ENCODE results near the gene CRYBB2. TPM values are rescaled to one million over a fixed set of nuclear protein-coding genes. Genes with fewer than 3 reads are reported as not detected.

Gene CRYBB2
- polyA plus RNA-seq, 3 donors = not detected

GRCh38 chr22:25186140-25186539 lies 33.3 kb upstream of the CRYBB2 start:
- H3K27me3 Mint-ChIP-seq (ENCODE audit: low read depth in 3 of 3) = peaks cover 0 to 3% (median 2%) of the 10 kb centered on the region in 3 donors

GRCh38 chr22:25187469-25187868 lies 32.0 kb upstream of the CRYBB2 start:
- H3K79me2 ChIP-seq (ENCODE audit: insufficient read depth, low read length) = no peaks in the 10 kb centered on the region
- no peaks in the 10 kb centered on the region for H3K27me3 ChIP-seq (ENCODE audit: control insufficient read depth in 2 of 2, insufficient read depth in 2 of 2, low read length in 2 of 2)
- no peaks in the 10 kb centered on the region for H3K9me3 ChIP-seq (replicated peaks in 1 of 2; ENCODE audit: control insufficient read depth in 1 of 2, insufficient read depth in 1 of 2, low read length in 2 of 2)
- H2AFZ ChIP-seq (ENCODE audit: insufficient read depth, low read depth, low read length, poor library complexity, severe bottlenecking) = no peak overlapping the region
- no peak overlapping the region for H3K27ac Mint-ChIP-seq
- H3K4me1 ChIP-seq (ENCODE audit: control insufficient read depth in 1 of 2, insufficient read depth in 2 of 2, low read length in 2 of 2) = no peaks in the 10 kb centered on the region
- no peak for TF ChIP-seq CTCF (IDR thresholded peaks at IDR 0.05)
- intact Hi-C loops (cut with micrococcal nuclease) = no loop called here
- no peaks in the 10 kb centered on the region for H3K36me3 Mint-ChIP-seq
- WGBS (ENCODE audit: insufficient coverage) = 100% methylated on average over 2 of the region's 6 CpGs
- DNase-seq = no peak
- H3K4me1 Mint-ChIP-seq = no peaks in the 10 kb centered on the region
- H3K4me2 ChIP-seq (replicated peaks; ENCODE audit: extremely low read depth, low read length, poor library complexity, severe bottlenecking) = no peak overlapping the region
- H4K20me1 ChIP-seq (ENCODE audit: insufficient read depth, low read length) = no peaks in the 10 kb centered on the region
- peaks cover 0 to 3% (median 3%) of the 10 kb centered on the region in 3 donors for H3K27me3 Mint-ChIP-seq (ENCODE audit: low read depth in 3 of 3)
- H3K27ac ChIP-seq (ENCODE audit: low read depth in 1 of 2, low read length in 2 of 2) = no peak overlapping the region
- H3K36me3 ChIP-seq (replicated peaks in 1 of 2; ENCODE audit: control insufficient read depth in 1 of 2, insufficient read depth in 2 of 2, low read length in 2 of 2) = no peaks in the 10 kb centered on the region
- no peak overlapping the region for H3K4me3 ChIP-seq (replicated peaks in 1 of 3; ENCODE audit: low read depth in 2 of 3, low read length in 3 of 3)
- H3K9ac ChIP-seq (ENCODE audit: insufficient read depth, low read length, poor library complexity, severe bottlenecking) = no peak overlapping the region
- no peak overlapping the region for H3K4me3 Mint-ChIP-seq
- H3K9me3 Mint-ChIP-seq = peaks cover 0 to 2% (median 0%) of the 10 kb centered on the region in 7 donors

More at GRCh38 chr22:25186140-25186539, 33.3 kb upstream of the CRYBB2 start:
- Histone ChIP-seq H3K27ac (ENCODE audit: low read depth in 1 of 2, low read length in 2 of 2) (no peak overlapping the region), H4K20me1 (ENCODE audit: insufficient read depth, low read length) (no peaks in the 10 kb centered on the region), H3K4me2 (replicated peaks; ENCODE audit: extremely low read depth, low read length, poor library complexity, severe bottlenecking) (no peak overlapping the region), H3K4me3 (replicated peaks in 1 of 3; ENCODE audit: low read depth in 2 of 3, low read length in 3 of 3) (no peak overlapping the region), H2AFZ (ENCODE audit: insufficient read depth, low read depth, low read length, poor library complexity, severe bottlenecking) (no peak overlapping the region), H3K9ac (ENCODE audit: insufficient read depth, low read length, poor library complexity, severe bottlenecking) (no peak overlapping the region), H3K9me3 (replicated peaks in 1 of 2; ENCODE audit: control insufficient read depth in 1 of 2, insufficient read depth in 1 of 2, low read length in 2 of 2) (no peaks in the 10 kb centered on the region), H3K4me1 (ENCODE audit: control insufficient read depth in 1 of 2, insufficient read depth in 2 of 2, low read length in 2 of 2) (no peaks in the 10 kb centered on the region), H3K79me2 (ENCODE audit: insufficient read depth, low read length) (no peaks in the 10 kb centered on the region), H3K27me3 (ENCODE audit: control insufficient read depth in 2 of 2, insufficient read depth in 2 of 2, low read length in 2 of 2) (no peaks in the 10 kb centered on the region), H3K36me3 (replicated peaks in 1 of 2; ENCODE audit: control insufficient read depth in 1 of 2, insufficient read depth in 2 of 2, low read length in 2 of 2) (no peaks in the 10 kb centered on the region)
- WGBS (ENCODE audit: insufficient coverage) = 100% methylated on average over 3 of the region's 3 CpGs
- no peak for TF ChIP-seq CTCF (IDR thresholded peaks at IDR 0.05)
- intact Hi-C loops (cut with micrococcal nuclease) = no loop called here
- no peaks in the 10 kb centered on the region for H3K36me3 Mint-ChIP-seq
- H3K4me1 Mint-ChIP-seq = no peaks in the 10 kb centered on the region
- H3K27ac Mint-ChIP-seq = no peak overlapping the region
- peaks cover 0 to 5% (median 0%) of the 10 kb centered on the region in 7 donors for H3K9me3 Mint-ChIP-seq
- DNase-seq = no peak
- H3K4me3 Mint-ChIP-seq = no peak overlapping the region
